ENCODE data around the gene ADAM10. TPM values are rescaled to one million over a fixed set of nuclear protein-coding genes. Genes with fewer than 3 reads are reported as not detected.

Gene ADAM10
- polyA plus RNA-seq, 3 donors, result 66.0 to 269 (median 149) TPM

DNA sequence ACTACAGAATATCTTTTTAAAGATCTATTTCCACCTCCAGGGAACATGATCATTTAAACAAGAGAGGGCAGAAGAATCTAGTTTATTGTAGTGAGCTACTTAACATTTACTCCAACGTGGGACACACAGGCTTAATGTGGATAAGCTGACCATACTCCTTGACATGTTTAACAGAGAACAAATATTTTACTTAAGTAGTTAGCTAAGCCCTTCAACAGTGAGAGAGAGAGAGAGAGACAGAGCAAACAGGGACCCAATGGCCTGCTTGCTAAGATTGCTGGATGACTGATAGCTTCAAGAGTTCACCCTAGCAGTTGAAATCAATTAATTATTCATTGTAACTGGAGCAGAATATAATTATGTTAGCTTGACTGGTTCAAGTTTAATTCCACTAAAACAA lies 158.6 kb downstream of the ADAM10 start:
- peaks cover 19 to 24% of the 10 kb centered on the region in 2 donors for H3K36me3 Mint-ChIP-seq
- no peak overlapping the region for H3K27ac Mint-ChIP-seq
- H3K27me3 ChIP-seq (ENCODE audit: control insufficient read depth in 2 of 2, insufficient read depth in 2 of 2, low read length in 2 of 2), result no peaks in the 10 kb centered on the region
- H3K9me3 ChIP-seq (replicated peaks in 1 of 2; ENCODE audit: control insufficient read depth in 1 of 2, insufficient read depth in 1 of 2, low read length in 2 of 2), result no peaks in the 10 kb centered on the region
- H3K4me1 ChIP-seq (ENCODE audit: control insufficient read depth in 1 of 2, insufficient read depth in 2 of 2, low read length in 2 of 2), result peaks cover 18 to 20% of the 10 kb centered on the region in 2 donors
- H3K4me1 Mint-ChIP-seq, result peaks cover 21% of the 10 kb centered on the region
- H3K4me3 ChIP-seq (replicated peaks in 1 of 3; ENCODE audit: low read depth in 2 of 3, low read length in 3 of 3), result no peak overlapping the region
- no peak for DNase-seq
- no peaks in the 10 kb centered on the region for H4K20me1 ChIP-seq (ENCODE audit: insufficient read depth, low read length)
- TF ChIP-seq CTCF (IDR thresholded peaks at IDR 0.05), result no peak
- no peak overlapping the region for H2AFZ ChIP-seq (ENCODE audit: insufficient read depth, low read depth, low read length, poor library complexity, severe bottlenecking)
- H3K27me3 Mint-ChIP-seq (ENCODE audit: low read depth in 3 of 3), result peaks cover 0 to 4% (median 1%) of the 10 kb centered on the region in 3 donors
- H3K4me2 ChIP-seq (replicated peaks; ENCODE audit: extremely low read depth, low read length, poor library complexity, severe bottlenecking), result no peak overlapping the region
- no peaks in the 10 kb centered on the region for H3K9me3 Mint-ChIP-seq
- H3K9ac ChIP-seq (ENCODE audit: insufficient read depth, low read length, poor library complexity, severe bottlenecking), result no peak overlapping the region
- no CpG with 5 or more reads among the region's 1 CpG for WGBS (ENCODE audit: insufficient coverage)
- no peak overlapping the region for H3K27ac ChIP-seq (ENCODE audit: low read depth in 1 of 2, low read length in 2 of 2)
- no peak overlapping the region for H3K4me3 Mint-ChIP-seq
- H3K36me3 ChIP-seq (replicated peaks in 1 of 2; ENCODE audit: control insufficient read depth in 1 of 2, insufficient read depth in 2 of 2, low read length in 2 of 2), result peaks cover 3 to 16% of the 10 kb centered on the region in 2 donors
- H3K79me2 ChIP-seq (ENCODE audit: insufficient read depth, low read length), result no peaks in the 10 kb centered on the region
- intact Hi-C loops (cut with micrococcal nuclease), result no loop called here

DNA sequence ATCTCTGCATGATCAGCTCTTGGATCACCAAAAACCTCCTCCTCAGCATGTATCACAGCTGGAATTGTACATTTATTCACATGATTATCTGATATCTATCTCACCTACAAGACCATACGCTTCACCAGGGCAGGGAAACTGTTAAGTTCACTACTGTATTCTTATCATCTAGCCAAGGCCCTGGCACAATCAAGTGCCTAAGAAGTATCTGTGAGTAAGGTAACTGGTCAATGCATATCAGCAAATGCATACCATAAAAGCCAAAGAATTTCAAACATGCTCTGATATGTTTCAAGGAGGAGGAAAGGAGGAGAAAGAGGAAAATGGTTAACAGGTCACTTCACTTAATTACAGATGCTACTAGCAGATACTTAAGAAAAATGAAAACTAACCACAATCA lies 159.3 kb downstream of the ADAM10 start:
- no peaks in the 10 kb centered on the region for H4K20me1 ChIP-seq (ENCODE audit: insufficient read depth, low read length)
- Mint-ChIP-seq H3K9me3 (no peaks in the 10 kb centered on the region), H3K36me3 (peaks cover 19 to 24% of the 10 kb centered on the region in 2 donors), H3K4me1 (peaks cover 22% of the 10 kb centered on the region), H3K4me3 (no peak overlapping the region), H3K27me3 (ENCODE audit: low read depth in 3 of 3) (peaks cover 1 to 4% (median 2%) of the 10 kb centered on the region in 3 donors), H3K27ac (no peak overlapping the region)
- no peaks in the 10 kb centered on the region for H3K27me3 ChIP-seq (ENCODE audit: control insufficient read depth in 2 of 2, insufficient read depth in 2 of 2, low read length in 2 of 2)
- no peak overlapping the region for H3K4me2 ChIP-seq (replicated peaks; ENCODE audit: extremely low read depth, low read length, poor library complexity, severe bottlenecking)
- H3K9me3 ChIP-seq (replicated peaks in 1 of 2; ENCODE audit: control insufficient read depth in 1 of 2, insufficient read depth in 1 of 2, low read length in 2 of 2), result no peaks in the 10 kb centered on the region
- TF ChIP-seq CTCF (IDR thresholded peaks at IDR 0.05), result no peak
- no peak overlapping the region for H3K27ac ChIP-seq (ENCODE audit: low read depth in 1 of 2, low read length in 2 of 2)
- intact Hi-C loops (cut with micrococcal nuclease), result no loop called here
- no CpG with 5 or more reads among the region's 1 CpG for WGBS (ENCODE audit: insufficient coverage)
- H3K36me3 ChIP-seq (replicated peaks in 1 of 2; ENCODE audit: control insufficient read depth in 1 of 2, insufficient read depth in 2 of 2, low read length in 2 of 2), result peaks cover 3 to 12% of the 10 kb centered on the region in 2 donors
- H3K4me1 ChIP-seq (ENCODE audit: control insufficient read depth in 1 of 2, insufficient read depth in 2 of 2, low read length in 2 of 2), result peaks cover 17 to 18% of the 10 kb centered on the region in 2 donors
- no peak for DNase-seq
- H2AFZ ChIP-seq (ENCODE audit: insufficient read depth, low read depth, low read length, poor library complexity, severe bottlenecking), result no peak overlapping the region
- no peak overlapping the region for H3K9ac ChIP-seq (ENCODE audit: insufficient read depth, low read length, poor library complexity, severe bottlenecking)
- H3K79me2 ChIP-seq (ENCODE audit: insufficient read depth, low read length), result no peaks in the 10 kb centered on the region
- H3K4me3 ChIP-seq (replicated peaks in 1 of 3; ENCODE audit: low read depth in 2 of 3, low read length in 3 of 3), result no peak overlapping the region
